Coronary artery (tissue), 2 donors: ENCODE measurements around the gene BPNT1.

Experiments used
- DNase-seq: peaks from one replicate; pipeline ENCODE4 v3.0.0-alpha.2; 2017; ENCODE audit warnings: low spot score
- H3K27ac ChIP-seq, 2 donors: fragments of 200-600 bp; sonication (generic); one replicate each; pipeline ENCODE4 v1.5.1; 2016 to 2019
- H3K4me3 ChIP-seq: fragments of 200-600 bp; sonication (generic); 2 replicates; pipeline ENCODE4 v1.5.1; 2016; ENCODE audit warnings: mild to moderate bottlenecking, moderate library complexity
- TF ChIP-seq, protein P1 (sequence below): fragments of 200-600 bp; sonication (generic); IDR thresholded peaks from one replicate; pipeline ENCODE4 v1.5.1; 2019; ENCODE audit warnings: antibody characterized with exemption

The BPNT1 gene, protein sequence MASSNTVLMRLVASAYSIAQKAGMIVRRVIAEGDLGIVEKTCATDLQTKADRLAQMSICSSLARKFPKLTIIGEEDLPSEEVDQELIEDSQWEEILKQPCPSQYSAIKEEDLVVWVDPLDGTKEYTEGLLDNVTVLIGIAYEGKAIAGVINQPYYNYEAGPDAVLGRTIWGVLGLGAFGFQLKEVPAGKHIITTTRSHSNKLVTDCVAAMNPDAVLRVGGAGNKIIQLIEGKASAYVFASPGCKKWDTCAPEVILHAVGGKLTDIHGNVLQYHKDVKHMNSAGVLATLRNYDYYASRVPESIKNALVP

DNA sequence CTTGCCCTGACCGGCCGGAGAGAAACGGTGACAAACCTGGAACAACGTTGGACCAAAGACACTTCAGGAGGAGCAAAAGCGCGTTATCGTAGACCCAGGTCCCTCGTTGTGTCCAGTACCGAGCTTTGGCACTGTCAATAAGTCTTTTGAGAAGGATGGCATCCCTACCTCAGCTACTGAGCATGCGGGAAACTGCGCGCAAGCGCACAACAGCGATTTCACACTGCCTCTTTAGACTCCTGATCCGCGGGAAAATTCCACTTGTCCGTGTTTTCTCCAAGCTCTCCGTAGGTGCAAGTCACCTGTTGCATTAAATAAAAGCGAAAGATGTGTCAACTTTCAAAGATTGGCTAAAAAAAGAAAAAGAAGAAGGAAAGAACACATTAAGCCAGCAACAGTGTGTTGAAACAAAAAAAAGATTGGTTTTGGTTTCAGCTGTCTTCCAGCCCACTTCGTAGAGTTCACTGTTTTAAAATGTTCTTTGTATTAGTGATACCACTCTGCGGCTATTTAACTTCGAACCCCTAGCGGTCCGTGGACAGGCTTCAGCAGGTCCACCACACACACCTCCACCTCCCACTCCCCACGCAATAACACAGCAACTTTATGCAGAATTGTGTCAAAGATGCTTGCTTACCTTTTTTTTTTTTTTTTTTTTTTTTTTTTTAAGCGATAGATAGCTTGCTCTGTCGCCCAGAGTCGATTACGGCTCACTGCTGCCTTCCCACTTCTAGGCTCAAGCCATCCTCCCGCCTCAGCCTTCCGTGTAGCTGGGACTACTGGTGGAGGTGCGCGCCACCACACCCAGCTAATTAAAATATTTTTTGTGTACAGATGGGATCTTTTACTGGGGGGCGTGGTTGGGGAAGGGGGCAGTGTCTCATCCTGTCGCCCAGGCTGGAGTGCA lies at the start of gene BPNT1:
TSS of gene BPNT1 (minus strand) at position 139 of the 907 bp plus-strand sequence. CDS start 9,942 bp downstream, outside the sequence.
- Histone ChIP-seq H3K27ac (peak within 1 kb of the TSS; percentile 2 to 39), H3K4me3 (peak within 1 kb of the TSS; percentile 69)
- TF ChIP-seq, protein P1, sequence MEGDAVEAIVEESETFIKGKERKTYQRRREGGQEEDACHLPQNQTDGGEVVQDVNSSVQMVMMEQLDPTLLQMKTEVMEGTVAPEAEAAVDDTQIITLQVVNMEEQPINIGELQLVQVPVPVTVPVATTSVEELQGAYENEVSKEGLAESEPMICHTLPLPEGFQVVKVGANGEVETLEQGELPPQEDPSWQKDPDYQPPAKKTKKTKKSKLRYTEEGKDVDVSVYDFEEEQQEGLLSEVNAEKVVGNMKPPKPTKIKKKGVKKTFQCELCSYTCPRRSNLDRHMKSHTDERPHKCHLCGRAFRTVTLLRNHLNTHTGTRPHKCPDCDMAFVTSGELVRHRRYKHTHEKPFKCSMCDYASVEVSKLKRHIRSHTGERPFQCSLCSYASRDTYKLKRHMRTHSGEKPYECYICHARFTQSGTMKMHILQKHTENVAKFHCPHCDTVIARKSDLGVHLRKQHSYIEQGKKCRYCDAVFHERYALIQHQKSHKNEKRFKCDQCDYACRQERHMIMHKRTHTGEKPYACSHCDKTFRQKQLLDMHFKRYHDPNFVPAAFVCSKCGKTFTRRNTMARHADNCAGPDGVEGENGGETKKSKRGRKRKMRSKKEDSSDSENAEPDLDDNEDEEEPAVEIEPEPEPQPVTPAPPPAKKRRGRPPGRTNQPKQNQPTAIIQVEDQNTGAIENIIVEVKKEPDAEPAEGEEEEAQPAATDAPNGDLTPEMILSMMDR = no peak
- DNase-seq = peak; percentile 91

DNA sequence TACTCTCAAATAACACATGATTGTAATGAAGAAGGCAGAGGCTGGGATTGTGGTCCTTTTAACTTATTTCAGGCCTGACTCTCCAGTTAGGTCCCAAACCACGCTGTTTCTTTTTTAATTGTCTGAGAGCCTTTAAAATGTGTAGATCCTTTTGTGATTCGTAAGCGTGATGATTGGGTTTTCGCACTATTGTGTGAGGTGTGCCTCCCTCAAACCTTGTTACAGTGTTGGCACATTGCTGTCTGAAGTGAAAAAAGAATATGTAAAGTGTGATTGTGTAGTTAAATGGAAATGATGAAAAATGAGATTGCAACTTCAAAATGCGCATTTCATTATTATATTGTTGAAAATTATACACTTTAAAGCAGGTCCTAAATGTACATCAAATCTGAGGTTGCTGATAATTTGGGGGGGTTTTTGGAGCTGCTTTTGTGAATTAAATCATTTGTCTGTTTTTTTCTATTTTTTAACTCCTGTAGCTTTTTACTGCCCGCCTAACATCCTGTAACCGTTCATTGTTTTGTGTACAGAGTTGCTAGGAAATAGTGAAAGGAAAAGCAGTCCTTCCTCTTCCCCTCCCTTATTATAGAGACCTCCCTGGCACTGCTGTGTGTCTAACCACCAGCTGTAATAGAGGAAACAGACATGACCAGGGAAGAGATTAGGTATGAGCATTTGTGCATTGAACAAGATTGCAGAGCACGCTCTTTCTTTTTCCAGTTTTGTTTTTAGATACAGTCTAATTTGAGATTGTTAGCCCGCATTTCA lies 47.6 kb upstream of the BPNT1 start:
- peak overlapping the region in 1 of 2 donors; percentile 14 for H3K27ac ChIP-seq
- H3K4me3 ChIP-seq = no peak overlapping the region
- DNase-seq = no peak
- TF ChIP-seq, protein P1 = no peak

GRCh38 chr1:220135755-220136154 lies 46.2 kb upstream of the BPNT1 start:
- no peak overlapping the region for H3K4me3 ChIP-seq
- no peak for DNase-seq
- H3K27ac ChIP-seq = no peak overlapping the region
- TF ChIP-seq, protein P1 = no peak

DNA sequence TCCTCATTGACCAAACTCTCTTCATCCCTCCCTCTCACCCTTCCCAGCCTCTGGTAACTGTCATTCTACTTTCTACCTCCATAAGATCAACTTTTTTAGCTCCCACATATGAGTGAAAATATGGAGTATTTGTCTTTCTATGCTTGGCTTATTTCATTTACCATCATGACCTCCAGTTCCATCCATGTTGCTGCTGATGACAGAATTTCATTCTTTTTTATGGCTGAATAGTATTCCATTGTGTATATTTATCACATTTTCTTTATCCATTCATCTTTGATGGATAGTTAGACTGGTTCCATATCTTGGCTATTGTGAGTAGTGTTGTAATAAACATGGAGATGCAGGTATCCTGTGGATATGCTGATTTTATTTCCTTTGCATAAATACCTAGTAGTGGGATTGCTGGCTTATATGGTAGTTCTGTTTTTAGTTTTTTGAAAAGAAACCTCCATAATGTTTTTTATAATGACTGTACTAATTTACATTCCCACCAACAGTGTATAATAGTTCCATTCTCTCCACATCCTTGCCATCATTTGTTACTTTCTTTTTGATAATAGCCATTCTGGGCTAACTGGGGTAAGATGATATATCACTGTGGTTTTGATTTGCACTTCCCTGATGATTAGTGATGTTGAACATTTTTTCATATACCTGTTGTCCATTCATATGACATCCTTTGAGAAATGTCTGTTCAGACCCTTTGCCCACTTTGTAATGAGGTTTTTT lies 40.1 kb upstream of the BPNT1 start:
- TF ChIP-seq, protein P1 = no peak
- Histone ChIP-seq H3K4me3 (no peak overlapping the region), H3K27ac (no peak overlapping the region)
- no peak for DNase-seq

- no peak overlapping the region for H3K4me3 ChIP-seq
- TF ChIP-seq, protein P1 = no peak
- no peak for DNase-seq
Measured at GRCh38 chr1:220127076-220127475, 37.5 kb upstream of the BPNT1 start.

GRCh38 chr1:220124542-220124941 lies 35.0 kb upstream of the BPNT1 start:
- no peak for DNase-seq
- Histone ChIP-seq H3K27ac (no peak overlapping the region), H3K4me3 (no peak overlapping the region)
- TF ChIP-seq, protein P1 = no peak

More at GRCh38 chr1:220127076-220127475, 37.5 kb upstream of the BPNT1 start:
- no peak overlapping the region for H3K27ac ChIP-seq
